Right lobe of liver (tissue), 4 donors: ENCODE results near the gene ABCA6.

Experiments used
- CTCF ChIP-seq, 4 donors: fragments of 200-600 bp in 3 of 4; fragments of 450-650 bp in 1 of 4; IDR thresholded peaks; one replicate each; pipeline versions ENCODE4 v1.5.1 to v1.8.0; 2016 to 2022; ENCODE audit warnings: antibody characterized with exemption in 4 of 4, mild to moderate bottlenecking in 2 of 4
- POLR2A ChIP-seq: fragments of 450-650 bp; IDR thresholded peaks from one replicate; pipeline ENCODE4 v1.6.1; 2017; ENCODE audit warnings: antibody characterized with exemption, mild to moderate bottlenecking
- donor health status: DM: no; HTN: no; CAD: no.
- donor health status: DM: no; HTN: no; CAD: no.
- donor health status: DM: no; HTN: yes; CAD: no.

GRCh38 chr17:69173118-69173517 is 31.4 kb upstream of the ABCA6 start:
- no peak for TF ChIP-seq POLR2A
- TF ChIP-seq CTCF (IDR thresholded peaks at IDR 0.05), result no peak
